Ammon's horn (tissue), 1 donor: ENCODE results near the gene U2AF1L4.
"Not testable (repeated sequence)": the region's sequence is repeated elsewhere in the genome, so short reads cannot be mapped to it uniquely, and the experiment has no call there.

ENCODE experiments used
- DNase-seq: peaks from one replicate; pipeline ENCODE4 v3.0.0-alpha.2; 2016; ENCODE audit warnings: low spot score

U2AF1L4 gene

DNA sequence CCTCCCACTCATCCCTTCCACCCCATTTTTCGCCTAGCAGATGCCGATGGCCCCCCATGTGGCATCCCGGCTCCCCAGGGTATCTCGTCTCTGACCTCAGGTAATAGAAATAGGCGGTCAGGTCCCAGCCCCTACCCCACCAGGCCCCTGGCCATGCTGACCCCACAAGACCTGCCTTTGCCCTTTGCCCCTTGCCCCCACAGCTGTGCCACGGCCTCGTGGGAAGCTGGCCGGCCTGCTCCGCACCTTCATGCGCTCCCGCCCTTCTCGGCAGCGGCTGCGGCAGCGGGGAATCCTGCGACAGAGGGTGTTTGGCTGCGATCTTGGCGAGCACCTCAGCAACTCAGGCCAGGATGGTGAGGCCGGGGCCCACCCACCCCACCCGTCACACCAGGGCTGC is 35.5 kb upstream of the U2AF1L4 start:
- no peak for DNase-seq

DNA sequence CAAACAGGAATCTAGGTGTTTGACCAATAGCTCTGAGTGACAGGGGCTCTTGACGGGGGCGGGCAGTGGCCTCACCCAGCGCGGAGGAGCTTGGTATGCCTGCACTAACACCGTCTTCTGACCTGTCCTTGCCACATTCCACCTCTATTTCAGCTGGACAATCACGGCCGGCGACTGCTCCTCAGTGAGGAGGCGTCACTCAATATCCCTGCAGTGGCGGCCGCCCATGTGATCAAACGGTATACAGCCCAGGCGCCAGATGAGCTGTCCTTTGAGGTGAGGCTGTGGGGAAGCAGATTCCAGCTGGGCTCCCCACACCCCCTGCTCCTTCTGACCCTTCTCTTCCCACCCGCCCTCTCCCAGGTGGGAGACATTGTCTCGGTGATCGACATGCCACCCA is 34.8 kb upstream of the U2AF1L4 start:
- no peak for DNase-seq

DNA sequence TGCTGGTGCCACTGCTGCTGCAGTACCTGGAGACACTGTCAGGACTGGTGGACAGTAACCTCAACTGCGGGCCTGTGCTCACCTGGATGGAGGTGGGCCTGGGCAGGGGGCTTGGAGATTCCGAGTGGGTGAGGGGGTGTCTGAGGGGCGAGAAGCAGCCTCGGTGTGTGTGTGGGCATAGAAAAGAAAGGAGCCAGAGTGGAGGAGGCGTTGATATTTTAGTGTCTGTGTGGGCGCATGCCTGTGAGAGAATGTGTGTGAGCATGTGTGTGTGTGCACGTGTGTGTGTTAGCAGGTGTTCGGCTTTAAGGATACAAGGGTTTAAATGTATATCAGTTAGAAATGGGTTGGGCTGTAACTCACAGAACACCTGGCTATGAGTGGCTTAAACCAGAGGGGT is 33.8 kb upstream of the U2AF1L4 start:
- DNase-seq, result no peak

DNA sequence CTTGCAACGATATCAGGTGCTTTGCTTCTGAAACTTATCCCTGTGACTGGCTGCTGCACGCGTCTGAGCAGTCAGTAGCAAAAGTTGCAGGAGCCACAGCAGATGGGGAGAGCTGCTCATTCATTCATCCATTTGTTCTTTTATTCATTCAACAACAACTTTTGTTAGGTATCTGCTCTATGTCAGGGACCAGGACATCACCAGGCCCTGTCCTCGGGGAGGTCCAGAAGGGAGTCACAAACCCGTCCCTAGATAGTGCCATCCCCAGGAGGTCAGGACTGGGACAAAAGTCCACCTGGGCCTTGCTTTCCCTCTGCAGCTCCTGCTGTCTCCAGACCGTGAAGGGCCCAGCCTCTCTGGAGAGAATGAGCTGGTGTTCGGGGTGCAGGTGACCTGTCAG is 32.7 kb upstream of the U2AF1L4 start:
- no peak for DNase-seq

DNA sequence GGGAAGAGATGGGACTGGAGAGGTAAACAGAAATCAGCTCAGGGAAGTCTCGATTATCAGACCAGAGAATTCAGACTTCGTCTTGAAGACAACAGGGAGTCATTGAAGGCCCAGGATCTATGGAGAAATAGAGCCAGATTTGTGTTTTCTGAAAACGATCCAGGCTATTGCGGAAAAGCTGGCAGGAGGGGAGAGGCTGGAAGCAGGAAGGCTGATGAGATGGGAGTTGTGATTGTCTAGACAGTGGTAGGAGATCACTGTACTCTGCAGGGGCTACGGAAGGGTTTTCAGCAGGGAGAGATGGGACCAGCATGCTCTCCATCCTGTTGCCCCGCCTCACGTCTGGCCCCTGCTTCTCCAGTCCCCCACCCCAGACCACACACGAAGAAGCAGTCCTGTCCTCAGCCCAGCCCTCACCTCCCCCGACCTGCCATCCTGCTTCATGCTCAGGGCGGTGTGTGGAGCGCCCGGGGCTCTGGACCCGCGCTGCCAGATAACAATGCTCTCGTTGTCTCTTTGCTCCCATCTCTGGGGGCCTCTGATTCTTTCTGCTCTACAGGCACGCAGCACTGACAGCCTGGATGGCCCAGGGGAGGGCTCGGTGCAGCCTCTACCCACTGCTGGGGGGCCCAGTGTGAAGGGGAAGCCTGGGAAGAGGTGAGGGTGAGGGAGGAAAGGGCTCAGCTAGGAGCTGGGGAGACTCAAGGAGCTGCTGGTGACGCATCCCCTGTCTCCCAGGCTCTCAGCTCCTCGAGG is 32.0 kb upstream of the U2AF1L4 start:
- DNase-seq, result peak; percentile 57

DNA sequence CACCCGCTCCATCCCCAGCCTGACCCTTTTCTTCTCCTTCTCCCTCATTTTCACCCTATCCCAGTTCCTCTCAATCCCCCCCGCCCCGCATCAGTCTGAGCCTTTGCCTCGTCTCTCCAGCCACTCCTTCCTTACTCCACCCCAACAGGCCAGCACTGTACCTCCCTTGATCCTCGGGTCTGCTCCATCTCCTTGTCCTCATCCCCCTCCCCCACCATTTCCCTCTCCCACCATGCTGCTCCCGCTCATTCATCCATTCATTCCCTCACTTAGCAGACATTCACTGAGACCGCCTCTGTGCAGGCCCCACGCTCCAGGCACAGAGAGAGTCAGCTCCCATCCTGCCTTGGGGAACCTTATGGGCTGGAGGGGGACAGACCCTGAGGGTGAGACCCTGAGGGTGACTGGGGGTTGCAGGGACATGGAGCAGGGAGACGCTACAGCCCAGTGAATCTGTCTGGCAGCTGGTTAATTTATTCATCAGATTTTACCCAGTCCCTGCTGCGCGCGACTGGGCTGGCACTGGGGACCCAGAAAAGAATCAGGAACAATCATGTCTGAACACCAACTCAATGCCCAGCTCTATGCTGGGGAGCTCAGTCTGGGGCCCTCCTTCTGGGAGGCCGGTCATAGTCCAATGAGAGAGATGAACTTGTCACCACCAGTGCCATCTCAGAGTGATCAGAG is 31.0 kb upstream of the U2AF1L4 start:
- no peak for DNase-seq

DNA sequence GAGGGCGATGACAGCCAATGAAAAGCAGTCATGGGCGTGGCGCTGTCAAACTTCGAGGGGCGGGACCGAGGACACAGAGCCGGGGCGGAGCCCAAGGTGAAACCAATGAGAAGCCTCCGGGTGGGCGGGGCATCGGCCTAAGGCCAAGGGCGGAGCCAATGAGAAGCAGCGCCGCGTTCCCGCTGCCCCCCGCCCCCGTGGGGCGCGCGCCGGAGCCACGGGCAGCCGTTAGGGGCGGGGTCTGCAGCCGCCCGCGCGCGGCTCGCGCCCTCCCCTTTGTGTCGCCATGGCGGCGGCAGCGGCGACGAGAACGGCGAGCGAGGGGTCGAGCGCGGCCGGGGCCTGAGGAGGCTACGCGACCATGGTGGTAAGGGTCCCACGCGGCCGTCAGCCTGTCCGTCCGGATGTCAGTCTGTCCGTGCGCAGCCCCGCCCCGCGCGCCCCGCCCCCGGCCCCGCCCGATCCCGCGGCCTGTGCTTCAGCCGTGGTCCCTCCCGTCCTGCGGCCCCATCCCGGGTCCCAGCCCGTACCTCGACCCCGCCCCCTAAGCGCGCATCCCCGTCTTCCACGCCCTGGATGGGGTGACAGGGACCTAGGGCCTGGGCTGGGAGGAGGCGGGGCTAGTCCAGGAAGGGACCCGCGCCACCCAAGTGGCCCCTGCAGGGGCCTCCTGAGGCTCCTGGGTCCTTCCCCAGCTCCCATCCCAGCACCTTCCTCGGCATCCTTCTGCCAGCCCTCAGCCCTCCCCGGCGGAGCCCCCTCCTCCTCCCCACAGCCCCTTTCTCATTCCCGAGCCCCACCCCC is 30.3 kb upstream of the U2AF1L4 start, which contains the start of gene ARHGAP33:
Gene ARHGAP33 (plus strand): TSS at position 267 of the 804 bp plus-strand sequence. CDS start 95 bp downstream, at position 362.
- DNase-seq, result peak; percentile 98

DNA sequence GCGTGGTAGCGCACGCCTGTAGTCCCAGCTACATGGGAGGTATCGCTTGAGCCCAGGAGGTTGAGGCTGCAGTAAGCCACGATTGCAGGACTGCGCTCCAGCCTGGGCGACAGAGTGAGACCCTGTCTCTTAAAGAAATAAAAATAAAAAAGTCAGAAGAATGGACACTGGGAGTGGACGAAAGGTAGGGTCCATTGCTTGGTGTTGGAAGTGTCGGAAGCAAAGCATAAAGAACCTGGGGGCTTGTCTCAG is 29.8 kb upstream of the U2AF1L4 start:
- no peak for DNase-seq

DNA sequence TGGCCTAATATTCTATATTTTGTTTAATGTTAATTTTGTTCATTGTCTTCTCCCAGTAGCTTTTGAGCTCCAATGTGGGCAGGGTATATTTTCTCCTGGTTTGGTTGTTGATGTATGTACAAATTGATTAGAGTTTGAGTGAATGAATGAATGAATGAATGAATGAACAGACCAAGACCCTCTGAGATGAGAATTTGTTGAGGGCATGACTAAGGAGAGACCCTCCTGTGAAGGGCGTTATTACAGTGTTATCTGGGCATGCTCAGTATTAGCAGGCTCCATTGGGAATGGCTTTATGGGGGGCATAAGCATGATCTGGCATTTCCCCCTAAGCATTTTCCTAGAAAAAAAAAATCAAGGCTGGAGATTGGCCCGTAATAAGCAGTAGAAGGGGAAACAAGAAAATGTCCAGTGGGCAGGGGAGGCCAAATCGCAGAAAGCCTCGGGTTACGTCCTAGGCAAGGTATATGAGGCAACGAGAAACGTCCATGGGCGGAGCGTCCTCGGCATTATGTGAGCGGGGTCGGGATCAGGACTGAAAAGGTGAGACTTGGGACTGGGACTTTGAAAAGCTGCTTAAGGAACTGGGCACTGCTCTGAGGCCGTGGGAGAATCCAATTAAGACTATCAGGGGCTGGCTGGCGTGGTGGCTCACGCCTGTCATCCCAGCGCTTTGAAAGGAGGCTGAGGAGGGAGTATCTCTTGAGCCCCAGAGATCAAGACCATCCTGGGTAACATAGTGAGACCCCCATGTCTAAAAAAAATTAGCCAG is 29.2 kb upstream of the U2AF1L4 start:
- no peak for DNase-seq

DNA sequence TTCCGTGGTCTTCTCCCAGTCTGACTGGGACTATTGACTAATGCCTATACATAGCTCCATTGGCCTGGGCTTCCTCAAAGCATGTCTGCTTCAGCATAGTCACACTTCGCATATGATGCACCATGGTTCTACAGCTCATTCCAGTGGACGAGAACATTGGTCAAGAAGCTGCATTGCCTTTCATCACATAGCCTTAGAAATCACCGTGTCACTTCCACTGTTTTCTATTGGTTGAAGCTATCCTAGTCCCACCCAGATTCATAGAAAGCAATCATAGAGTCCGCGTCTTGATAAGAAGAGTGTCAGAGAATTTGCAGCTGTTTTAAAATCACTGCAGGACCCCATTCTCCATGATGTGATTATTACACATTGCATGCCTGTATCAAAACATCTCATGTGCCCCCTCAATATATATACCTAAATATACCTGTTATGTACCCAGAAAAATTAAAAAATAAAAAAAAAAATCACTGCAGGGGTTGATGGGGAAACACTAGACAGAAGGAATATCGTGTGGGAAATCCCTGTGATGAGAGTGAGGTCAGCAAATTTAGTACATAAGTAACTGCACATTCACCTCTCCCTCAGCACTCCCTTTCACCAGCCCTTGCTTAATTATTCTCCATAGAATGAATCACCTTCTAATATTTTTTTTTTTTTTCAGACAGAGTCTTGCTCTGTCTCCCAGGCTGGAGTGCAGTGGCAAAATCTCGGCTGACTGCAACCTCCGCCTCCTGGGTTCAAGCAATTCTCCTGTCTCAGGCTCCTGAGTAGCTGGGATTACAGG is 28.0 kb upstream of the U2AF1L4 start:
- no peak for DNase-seq

DNA sequence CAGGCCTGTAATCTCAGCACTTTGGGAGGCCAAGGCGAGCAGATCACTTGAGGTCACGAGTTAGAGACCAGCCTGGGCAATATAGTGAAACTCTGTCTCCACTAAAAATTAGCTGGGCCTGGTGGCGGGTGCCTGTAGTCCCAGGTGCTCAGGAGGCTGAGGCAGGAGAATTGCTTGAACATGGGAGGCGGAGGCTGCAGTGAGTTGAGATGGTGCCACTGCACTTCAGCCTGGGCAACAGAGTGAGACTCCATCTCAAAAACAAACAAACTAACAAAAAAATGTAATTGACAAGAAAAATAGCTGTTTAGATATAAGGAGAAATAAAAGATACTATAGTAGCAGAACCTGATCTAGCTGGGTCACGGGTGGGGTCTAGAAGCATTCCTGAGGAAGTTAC is 27.1 kb upstream of the U2AF1L4 start:
- DNase-seq, result not testable (repeated sequence)

DNA sequence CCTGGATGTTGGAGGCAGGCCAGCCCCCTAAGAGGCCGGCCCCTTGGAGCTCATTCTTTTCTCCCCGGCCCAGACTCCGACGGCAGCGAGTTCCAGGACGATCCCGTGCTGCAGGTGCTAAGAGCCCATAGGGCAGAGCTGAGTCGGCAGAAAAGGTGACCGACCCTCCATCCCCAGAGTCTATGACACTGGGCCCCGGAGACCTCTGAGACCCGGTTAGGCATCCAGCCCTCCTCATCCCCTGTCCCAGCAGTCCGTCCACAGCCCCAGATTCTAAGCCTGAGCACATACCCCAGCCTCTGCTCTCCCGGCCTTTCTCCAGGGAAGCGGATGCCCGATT is 22.8 kb upstream of the U2AF1L4 start:
- DNase-seq, result no peak

DNA sequence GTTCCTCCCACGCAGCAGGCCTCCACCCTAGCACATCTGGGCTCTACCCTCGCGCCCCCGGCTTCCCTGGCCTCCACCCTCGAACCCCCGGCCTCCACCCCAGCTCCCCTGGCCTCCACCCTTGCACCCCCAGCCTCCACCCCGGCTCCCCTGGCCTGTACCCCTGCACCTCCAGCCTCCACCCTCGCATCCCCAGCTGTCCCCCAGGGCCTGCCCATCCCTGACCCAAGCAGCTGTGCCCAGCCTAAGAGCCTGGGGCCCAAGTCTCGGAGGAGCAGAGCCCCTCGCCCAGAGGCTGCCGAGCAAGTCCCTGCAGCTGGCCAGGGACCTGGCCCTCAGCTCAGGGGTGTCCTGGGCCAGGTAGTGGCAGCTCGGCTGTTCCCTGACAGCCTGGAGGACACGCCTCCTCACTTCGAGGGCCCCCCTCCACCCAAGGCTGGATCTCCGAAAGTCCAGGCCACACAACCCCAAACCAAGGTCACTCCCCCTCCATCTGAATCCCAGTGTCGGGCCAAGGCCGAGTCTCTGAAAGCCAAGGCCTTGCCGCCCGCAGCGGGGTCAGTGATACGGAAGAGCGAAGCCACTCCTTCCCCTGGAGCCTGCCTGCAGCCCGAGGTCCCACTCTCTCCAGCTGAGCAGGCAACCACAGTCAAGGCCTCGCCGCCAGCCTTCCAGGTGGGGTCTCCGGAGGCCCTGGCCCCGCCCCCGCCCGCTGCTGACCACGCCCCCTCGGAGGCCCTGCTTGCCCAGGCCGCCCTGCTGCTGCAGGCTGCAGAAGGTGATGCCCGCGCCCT is 22.3 kb upstream of the U2AF1L4 start:
- DNase-seq, result no peak

DNA sequence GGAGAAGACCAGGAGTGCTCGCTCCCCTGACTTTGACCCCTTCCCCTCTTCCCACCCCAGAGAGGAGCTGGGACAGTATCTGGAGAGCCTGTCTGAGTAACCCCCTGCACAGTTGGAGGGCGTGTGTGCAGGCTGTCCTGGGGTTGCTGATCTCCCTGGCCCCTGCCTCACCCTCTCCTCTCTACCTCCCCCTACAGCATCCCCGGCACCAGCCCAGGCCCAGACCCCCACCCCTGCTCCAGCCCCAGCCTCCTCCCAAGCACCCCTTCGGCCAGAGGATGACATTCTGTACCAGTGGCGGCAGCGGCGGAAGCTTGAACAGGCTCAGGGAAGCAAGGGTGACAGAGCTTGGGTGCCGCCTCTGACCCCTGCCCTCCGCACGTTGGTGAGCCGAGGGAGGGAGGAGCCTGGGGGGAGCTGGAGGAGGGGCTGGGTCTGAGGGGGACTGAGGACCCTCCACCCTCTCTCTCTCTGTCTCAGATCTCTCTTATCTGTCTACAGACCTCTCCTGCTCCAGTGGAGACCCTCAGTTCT is 21.4 kb upstream of the U2AF1L4 start:
- DNase-seq, result no peak

DNA sequence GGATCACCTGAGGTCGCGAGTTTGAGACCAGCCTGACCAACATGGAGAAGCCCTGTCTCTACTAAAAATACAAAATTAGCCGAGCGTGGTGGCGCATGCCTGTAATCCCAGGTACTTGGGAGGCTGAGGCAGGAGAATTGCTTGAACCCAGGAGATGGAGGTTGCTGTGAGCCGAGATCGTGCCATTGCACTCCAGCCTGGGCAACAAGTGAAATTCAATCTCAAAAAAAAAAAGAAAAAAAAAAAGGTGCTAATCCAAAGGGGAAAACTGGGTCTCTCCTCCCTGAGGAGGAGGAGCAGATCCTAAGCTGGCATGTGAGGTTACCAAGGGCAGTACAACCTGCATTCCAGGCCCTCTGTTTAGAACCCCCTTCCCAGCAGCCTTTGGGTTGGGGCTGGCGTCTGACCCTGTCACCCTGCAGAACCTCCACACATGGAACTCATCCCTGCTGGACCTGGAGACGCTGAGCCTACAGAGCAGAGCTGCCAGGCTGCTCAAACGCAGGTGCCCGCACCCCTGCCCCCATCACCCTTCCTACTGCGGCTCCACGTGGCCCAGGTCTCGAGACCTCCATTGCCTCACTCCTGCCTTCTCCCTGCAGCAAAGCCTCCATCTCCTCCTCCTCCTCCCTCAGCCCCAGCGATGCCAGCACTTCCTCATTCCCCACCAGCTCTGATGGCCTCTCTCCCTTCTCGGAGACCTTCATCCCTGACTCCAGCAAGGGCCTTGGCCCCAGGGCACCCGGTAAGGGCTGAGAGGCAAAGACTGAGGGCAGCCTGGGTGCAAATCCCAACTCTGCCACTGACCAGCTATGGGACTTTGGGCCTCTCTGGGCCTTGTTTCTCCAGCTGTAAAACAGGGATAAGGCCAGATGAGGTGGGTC is 19.5 kb upstream of the U2AF1L4 start:
- no peak for DNase-seq

DNA sequence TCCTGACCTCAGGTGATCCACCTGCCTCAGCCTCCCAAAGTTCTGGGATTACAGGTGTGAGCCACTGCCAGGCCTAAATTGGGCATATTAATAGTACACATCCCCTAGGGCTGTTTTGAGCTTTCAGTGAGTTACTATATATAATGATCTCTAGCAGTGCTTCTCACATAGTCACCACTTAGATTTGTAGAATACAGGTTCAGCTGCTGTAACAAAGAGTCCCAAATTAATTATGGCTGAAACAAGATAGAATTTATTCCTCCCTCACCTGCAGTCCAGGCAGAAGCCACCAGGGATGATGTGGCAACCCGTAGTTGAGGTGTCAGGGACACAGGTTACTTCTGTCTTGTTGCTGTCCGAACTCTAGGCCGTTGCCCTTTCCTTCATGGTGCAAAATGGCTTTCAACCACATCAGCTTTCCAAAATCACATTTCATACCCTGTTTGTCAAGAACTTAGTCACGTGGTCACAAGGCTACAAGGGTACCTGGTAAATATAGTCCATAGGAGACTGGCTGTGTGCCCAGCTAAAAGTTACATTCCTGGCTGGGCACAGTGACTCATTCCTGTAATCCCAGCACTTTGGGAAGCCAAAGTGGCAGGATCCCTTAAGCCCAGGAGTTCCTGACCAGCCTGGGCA is 15.6 kb upstream of the U2AF1L4 start:
- DNase-seq, result no peak

DNA sequence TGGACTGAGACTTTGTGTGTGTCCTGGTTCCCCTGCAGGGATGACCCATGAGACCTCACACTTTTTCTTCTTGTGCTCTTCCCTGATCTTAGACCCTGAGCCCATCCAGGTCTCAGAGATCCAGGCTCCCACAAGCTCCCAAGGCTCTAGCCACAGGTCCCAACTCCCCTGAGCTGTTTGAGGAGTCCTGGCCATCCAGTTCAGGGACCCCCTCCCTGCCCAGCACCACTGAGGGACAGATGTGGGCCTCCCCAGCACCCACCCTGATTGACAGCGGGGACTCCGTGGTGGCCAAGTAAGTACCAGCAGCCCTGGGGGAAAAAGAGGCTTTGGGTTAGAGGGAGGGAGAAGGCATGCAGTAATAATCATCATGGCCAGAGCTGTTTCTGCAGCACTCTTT is 14.5 kb upstream of the U2AF1L4 start:
- DNase-seq, result no peak

DNA sequence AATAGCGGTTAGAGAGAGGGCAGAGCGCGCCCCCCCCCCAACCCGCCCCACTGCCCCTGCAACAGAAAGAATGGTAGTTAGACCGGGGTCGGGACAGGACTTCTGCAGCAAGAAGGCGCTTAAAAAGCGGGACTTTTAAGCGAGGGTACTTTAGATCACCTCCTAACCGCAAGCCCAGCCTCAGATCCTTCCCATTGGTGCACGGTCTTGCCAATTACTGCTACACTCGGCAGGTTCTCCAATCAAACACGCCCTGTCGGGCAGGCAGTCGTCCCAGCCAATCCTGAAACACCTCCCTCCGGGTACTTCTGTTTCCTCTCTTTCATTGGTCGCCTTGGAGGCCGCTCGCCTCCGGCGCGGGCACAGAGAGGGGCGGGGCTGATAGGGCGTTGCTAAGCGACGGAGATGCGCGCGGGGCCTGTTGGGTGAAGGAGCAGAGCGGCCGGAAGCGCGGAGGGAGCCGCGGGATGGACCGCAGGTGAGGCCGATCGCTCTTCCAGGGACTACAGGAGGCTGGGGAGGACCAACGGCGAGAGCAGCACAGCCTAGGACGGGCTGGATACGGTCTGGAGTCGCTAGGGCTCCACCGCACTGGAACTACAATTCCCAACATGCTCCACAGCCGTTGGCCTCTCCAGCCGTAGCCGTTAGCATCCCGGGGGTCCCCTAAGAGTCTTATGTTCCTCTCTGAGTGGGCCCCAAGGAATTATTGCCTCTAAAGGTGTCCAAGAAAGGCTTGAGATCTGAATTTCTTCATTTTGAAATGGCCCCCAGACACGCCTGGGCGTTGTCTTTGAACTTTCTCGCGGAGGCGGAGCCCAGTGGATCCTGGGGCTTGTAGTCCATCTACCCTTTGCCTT is 12.8 kb upstream of the U2AF1L4 start, which contains the start of gene PROSER3:
Gene PROSER3 (plus strand): TSS at position 428 of the 860 bp plus-strand sequence. CDS start 40 bp downstream, at position 468.
- peak; percentile 99 for DNase-seq
